Suppressor macrophage treated with lipopolysaccharide for 4 hours (primary cell): Measurements from ENCODE around the gene STIL.
"Not testable (repeated sequence)": the region's sequence is repeated elsewhere in the genome, so short reads cannot be mapped to it uniquely, and the experiment has no call there.

Source experiments
- DNase-seq: peaks from one replicate; pipeline ENCODE4 v3.0.0-alpha.2; 2020

STIL gene

GRCh38 chr1:47317841-47318240 is 3.9 kb upstream of the STIL start:
- no peak for DNase-seq

GRCh38 chr1:47309427-47309826 is 4.5 kb downstream of the STIL start:
- no peak for DNase-seq

DNA sequence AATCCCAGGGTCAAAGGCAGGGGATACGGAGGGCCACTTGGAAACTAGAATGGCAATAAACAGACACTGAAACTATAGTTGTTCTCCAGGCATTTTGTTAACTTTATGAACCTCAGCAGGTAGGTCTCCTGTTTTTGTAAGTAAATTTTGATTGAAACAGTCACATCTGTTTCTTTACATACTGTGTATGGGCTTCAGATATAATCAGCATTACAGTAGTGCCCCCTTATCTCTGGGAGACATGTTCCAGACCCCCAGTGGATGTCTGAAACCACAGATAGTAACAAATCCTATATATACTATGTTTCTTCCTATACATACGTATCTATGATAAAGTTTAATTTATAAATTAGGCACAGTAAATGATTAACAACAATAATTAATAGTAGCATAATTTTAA is 11.5 kb downstream of the STIL start:
- DNase-seq = no peak

DNA sequence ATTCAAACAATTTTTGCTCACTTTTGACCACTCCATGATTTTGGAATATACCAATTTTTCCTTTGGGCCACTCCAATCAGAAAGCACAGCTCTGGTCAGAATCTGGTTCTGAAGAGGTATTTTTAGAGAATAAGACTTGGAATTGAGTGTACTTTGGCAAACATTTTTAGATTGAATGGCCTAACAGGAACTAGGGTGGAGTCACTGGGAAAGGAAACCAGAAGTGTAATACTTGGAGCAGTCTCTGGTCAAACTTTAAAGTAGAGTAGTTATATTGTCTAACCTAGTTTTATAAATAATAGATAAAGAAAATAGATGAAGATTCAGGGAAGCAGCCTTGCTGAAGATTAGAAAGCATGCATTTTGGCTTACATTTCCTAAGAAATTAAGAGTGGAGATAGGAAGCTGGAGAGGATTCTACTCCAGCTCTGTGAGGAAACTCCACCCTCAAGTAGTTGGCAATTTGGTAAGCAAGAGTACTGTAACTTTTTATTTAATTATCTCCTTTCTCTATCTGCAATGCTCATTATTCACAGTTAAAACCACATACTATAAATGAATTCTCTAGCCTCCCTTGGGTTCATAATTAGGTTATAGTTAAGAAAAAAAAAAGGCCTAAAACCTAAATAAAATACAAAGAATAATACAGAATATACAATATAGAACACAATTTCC is 15.8 kb downstream of the STIL start:
- peak; percentile 10 for DNase-seq

- no peak for DNase-seq
Observed at GRCh38 chr1:47295579-47295978, 18.4 kb downstream of the STIL start.

GRCh38 chr1:47294863-47295262 is 19.1 kb downstream of the STIL start:
- not testable (repeated sequence) for DNase-seq

- DNase-seq = not testable (repeated sequence)
Observed at GRCh38 chr1:47288116-47288515, 25.8 kb downstream of the STIL start.

DNA sequence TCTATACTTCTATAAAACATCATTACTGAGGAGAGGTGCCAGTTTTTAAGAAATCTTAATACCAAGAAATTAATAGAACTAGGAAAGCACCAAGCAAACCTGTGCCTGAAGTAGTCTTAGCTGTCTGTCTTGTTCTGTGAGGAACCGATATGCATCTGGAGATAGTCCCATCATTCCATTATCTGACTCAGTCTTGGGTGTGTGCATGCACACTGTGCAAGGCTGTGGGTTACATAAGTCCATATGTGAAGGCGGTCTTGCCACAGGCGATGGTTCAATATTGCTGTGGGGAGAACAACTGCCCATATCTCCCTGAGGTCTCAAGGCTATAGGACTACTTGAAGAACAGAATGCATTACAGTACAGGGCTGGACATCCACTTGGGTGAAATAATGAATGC is 33.8 kb downstream of the STIL start:
- DNase-seq = no peak

- DNase-seq = no peak
Observed at GRCh38 chr1:47276850-47277249, 37.1 kb downstream of the STIL start.

DNA sequence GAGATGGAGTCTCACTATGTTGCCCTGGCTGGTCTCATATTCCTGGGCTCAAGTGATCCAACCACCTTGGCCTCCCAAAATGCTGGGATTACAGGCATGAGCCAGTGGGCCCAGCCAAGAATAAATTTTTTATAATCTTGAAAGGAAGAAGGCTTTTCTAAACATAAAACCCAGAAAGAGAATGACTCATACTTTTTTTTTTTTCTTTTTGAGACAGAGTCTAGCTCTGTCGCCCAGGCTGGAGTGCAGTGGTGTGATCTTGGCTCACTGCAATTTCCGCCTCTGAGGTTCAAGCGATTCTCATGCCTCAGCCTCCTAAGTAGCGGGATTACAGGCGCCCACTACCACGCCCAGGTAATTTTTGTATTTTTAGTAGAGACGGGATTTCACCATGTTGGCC is 38.1 kb downstream of the STIL start:
- DNase-seq = not testable (repeated sequence)

GRCh38 chr1:47265529-47265928 is 48.4 kb downstream of the STIL start:
- not testable (repeated sequence) for DNase-seq

DNA sequence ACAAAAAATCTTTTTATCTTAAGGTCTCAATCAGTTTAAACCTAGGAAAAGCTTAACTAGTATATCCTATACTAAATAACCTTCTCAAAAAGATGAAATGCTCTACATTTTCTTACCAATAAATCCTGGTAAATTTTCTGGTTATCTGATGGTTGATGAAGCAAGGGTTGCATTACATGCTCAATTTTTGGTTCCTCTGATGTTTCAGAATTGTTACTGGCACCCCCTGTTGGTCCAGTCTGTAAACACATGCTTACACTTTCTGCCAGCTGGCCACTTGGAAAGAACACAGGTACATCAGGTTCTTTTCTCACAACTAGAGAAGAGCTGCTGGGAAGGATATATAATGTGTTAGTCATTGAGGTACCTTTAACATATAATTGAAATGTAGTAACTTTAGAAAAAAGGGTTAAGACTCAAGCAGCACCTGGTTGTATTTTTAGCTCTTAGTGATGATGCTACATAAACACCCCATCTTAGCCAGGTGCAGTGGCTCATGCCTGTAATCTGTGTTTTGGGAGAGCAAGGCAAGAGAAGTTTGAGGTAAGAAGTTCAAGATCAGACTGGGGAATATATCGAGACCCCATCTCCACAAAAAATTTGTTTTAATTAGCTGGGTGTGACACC is 51.0 kb downstream of the STIL start:
- peak; percentile 60 for DNase-seq

- DNase-seq = no peak
Observed at GRCh38 chr1:47257224-47257623, 56.7 kb downstream of the STIL start.

DNA sequence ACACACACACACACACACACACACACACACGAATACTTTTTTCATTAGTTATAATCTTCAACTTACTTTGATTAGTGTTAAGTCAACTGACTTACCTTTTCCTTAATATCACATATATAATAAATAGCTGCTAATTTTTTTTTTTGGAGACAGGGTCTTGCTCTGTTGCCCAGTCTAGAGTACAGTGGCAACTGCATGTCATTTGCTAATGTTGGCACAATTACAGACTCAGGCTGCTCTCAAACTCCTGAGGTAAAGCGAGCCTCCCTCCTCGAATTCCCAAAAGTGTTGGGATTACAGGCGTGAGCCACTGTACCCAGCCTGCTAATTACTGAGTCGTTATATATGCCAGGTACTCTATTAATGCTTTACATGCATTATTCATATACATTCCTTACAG is 61.2 kb downstream of the STIL start:
- no peak for DNase-seq

DNA sequence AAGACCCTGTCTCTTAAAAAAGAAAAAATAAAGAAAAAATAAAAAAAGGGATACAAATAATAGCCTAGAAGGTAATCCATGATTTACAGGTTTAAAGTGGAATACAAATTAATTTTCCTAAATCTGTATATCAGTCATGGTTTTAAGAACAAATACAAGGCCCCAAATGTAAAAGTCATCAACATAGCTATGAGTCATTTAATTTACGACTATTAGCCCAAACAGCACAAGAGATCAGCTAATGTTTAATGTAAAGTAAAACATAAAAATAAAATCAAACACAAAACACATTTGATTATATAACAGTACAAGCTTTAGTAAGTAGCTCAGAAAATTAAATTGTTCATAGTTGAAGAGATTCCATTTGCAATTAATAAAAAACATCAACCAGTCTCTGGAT is 61.6 kb downstream of the STIL start:
- DNase-seq = no peak

- no peak for DNase-seq
Observed at GRCh38 chr1:47249755-47250154, 64.2 kb downstream of the STIL start.

DNA sequence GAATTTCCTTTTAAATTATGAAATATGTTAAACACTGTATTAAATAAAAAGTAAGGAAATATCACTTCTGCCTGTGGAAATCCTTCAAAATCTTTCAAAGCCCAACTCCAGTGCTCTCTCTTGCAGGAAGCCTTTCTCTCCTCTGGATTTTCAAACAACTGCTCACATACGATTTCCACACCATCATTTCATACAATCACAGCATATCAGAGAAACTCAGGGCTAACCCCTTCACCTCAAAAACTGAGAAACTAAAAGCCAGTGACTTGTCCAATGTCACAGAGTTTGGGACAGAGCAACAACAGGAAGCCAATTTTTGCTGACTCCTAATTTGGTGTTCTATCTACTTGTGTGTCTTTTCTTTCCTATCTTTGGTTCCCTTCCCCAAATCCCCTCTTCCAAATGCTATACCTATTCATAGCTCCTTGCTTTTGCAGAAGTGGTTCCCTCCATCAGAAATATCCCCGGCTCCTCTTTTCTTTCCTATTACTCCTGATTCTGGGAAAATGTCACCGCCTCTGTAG is 69.5 kb downstream of the STIL start:
- no peak for DNase-seq

GRCh38 chr1:47243910-47244309 is 70.0 kb downstream of the STIL start:
- no peak for DNase-seq

DNA sequence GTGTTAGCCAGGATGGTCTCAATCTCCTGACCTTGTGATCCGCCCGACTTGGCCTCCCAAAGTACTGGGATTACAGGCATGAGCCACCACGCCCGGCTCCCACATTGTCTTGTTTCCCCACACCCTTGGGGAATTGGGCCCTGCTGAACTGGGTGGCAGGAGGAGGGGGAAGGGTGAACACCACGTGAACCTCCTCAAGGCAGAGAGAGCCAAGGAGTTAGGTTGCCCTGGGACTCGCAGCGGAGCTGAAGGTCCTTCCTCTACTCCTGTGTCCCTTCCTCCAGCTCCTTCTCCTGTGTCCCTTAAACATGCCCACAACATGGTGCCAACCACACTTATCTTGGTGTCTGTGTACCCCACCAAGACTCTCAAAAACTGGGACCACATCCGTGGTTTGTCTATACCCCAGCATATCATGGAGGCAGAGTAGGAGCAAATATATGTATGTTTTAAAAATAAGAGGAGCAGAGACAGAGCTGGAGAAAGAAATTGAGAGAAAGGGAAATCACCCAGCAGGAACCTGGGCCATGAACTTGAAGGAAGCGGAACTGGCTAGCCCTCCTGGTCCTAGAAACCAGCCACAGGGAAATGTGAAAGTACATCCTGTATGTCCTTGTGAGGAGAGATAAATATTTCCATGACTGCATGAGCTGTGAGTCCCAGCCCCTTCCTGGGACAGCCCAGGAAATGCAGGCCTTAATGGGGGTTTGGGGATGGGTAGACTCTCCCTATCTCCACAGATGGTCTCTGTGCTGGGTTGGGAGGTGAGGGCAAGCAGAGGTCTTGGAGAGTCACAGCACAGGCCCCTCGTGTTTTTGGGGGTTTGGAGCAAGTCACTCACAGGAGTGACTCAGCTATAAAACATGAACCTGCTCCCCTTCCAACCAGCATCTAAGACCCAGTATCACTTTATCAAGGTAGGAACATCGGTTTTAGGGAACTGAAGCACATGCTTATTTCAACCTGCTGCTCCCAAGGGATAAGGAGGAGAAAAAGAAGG is 72.5 kb downstream of the STIL start:
- DNase-seq = no peak

DNA sequence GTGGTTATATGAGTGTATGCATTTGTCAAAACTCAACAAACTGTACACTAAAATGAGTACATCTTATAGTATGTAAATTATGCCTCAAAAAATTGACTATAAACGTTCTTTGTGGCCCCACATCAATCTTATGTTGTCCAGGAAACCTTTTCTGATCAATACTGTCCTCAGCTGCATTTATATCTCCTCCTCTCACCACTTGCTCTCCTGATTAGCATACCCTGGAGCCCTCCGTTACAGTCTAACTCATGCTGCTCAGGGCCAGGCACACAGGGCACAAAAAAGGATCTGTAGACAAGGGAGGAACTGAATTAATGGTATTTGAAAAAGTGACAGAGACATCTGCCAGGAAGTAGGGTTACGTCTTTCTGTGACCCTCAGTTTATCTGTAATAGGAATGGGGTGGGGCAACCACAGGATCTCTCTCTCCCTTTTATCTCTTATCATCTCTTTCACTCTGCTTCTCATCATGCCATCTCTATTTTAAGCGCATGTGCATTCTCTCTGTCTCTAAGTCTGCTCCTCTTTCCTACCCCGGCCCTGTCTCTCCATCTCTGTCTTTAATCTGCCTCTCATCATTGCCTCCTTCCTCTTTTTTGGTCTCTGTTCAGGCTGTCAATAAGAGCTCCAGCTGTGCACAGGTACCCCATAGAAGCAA is 74.9 kb downstream of the STIL start:
- DNase-seq = no peak

GRCh38 chr1:47235806-47236205 is 78.1 kb downstream of the STIL start:
- no peak for DNase-seq

DNA sequence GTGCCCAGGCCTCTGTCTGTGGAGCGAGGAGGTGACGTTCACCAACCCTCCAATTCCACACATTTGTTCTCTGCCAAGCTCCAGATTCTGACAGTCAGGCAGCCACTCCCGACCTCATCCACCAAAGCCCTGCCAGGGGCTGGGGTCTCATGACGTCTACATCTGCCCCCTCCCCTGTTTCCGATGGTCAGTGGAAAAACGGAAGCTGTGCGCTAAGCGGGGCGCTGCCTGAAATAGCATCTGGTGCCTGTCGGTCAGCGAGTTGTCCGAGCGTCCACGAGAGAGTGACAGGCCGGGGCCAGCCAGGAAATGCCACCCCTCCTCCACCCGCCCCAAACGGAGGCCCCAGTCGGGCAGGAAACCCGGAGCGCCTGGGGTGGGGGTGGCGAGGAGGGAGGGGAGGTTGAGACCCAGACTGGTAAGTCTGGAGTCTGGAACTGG is 78.7 kb downstream of the STIL start:
- no peak for DNase-seq

DNA sequence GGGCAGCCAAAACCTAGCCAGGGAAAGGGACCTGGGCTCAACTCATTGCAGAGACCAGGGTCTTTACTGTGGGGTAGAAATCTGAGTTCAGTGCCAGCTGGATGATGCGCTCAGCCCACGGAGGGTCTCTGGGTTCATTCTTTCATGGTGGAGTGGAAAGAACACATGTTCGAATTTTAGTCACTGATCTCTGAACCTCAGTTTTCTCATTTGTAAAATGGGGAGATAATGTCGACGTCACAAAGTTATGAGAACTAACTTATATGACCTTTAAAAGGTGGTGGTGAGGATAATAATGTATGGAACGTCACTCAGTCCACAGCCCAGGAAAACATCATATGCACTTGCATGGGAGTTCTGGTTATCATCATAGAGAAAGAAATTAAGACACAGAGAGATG is 80.8 kb downstream of the STIL start:
- no peak for DNase-seq
